Measurements from ENCODE around the gene UBE2J1. TPM values are rescaled to one million over a fixed set of nuclear protein-coding genes. Genes with fewer than 3 reads are reported as not detected.
A peak's percentile ranks its signal among the peaks of the same experiment; 100 is the strongest.
"Not testable (repeated sequence)": the region's sequence is repeated elsewhere in the genome, so short reads cannot be mapped to it uniquely, and the experiment has no call there.

The UBE2J1 gene
- total RNA-seq: 10 to 100 TPM; 25.9 to 30.9 TPM

GRCh38 chr6:89352278-89353117 is at the start of gene UBE2J1:
Gene UBE2J1 (minus strand): TSS chr6:89352722. CDS start chr6:89352569, 153 bp downstream.
- Mint-ChIP-seq H3K36me3 (ENCODE audit: low read depth) (peaks cover 9% of the 10 kb centered on the region), H3K4me1 (peaks cover 75% of the 10 kb centered on the region), H3K9me3 (no peaks in the 10 kb centered on the region), H3K27ac (peak within 1 kb of the TSS; percentile 97), H3K27me3 (no peaks in the 10 kb centered on the region), H3K4me3 (peak within 1 kb of the TSS; percentile 96)
- POLR2A ChIA-PET: interaction anchor here (1.7 kb wide), 1 partner anchor 20 kb away, joined by 6 read pairs; no protein-coding TSS in a partner anchor
- CTCF ChIA-PET: interaction anchor here (1.0 to 5.8 kb wide), 6 partner anchors 8 to 1105 kb away, joined by 3 to 26 read pairs (median 4); no protein-coding TSS in a partner anchor
- peak; percentile 71 for DNase-seq

GRCh38 chr6:89400912-89401399 is 48.4 kb upstream of the UBE2J1 start:
- Mint-ChIP-seq H3K4me1 (peaks cover under 1% of the 10 kb centered on the region), H3K27ac (no peak overlapping the region), H3K36me3 (ENCODE audit: low read depth) (no peaks in the 10 kb centered on the region), H3K27me3 (no peaks in the 10 kb centered on the region), H3K9me3 (no peaks in the 10 kb centered on the region), H3K4me3 (no peak overlapping the region)
- ChIA-PET CTCF (interaction anchor here (1.3 to 1.9 kb wide), 2 partner anchors 9 to 14 kb away, joined by 3 to 7 read pairs; no protein-coding TSS in a partner anchor), POLR2A (no interaction called here)
- DNase-seq: no peak

GRCh38 chr6:89400050-89400449 is 47.5 kb upstream of the UBE2J1 start:
- H3K27ac Mint-ChIP-seq: no peak overlapping the region
- H3K4me1 Mint-ChIP-seq: no peaks in the 10 kb centered on the region
- H3K36me3 Mint-ChIP-seq (ENCODE audit: low read depth): no peaks in the 10 kb centered on the region
- DNase-seq: no peak
- no peaks in the 10 kb centered on the region for H3K27me3 Mint-ChIP-seq
- POLR2A ChIA-PET: no interaction called here
- H3K4me3 Mint-ChIP-seq: no peak overlapping the region
- H3K9me3 Mint-ChIP-seq: no peaks in the 10 kb centered on the region
- CTCF ChIA-PET: interaction anchor here (1.1 to 1.3 kb wide), 2 partner anchors 10 to 41 kb away, joined by 3 read pairs; no protein-coding TSS in a partner anchor

GRCh38 chr6:89398762-89399525 is 46.4 kb upstream of the UBE2J1 start:
- no peak for DNase-seq
- Mint-ChIP-seq H3K36me3 (ENCODE audit: low read depth) (no peaks in the 10 kb centered on the region), H3K4me3 (no peak overlapping the region), H3K9me3 (no peaks in the 10 kb centered on the region), H3K27me3 (no peaks in the 10 kb centered on the region), H3K27ac (no peak overlapping the region), H3K4me1 (no peaks in the 10 kb centered on the region)
- ChIA-PET CTCF (interaction anchor here (0.7 to 1.9 kb wide), 3 partner anchors 9 to 166 kb away, joined by 3 to 5 read pairs (median 3); no protein-coding TSS in a partner anchor), POLR2A (no interaction called here)

- POLR2A ChIA-PET: interaction anchor here (0.6 kb wide), 1 partner anchor 1799 kb away, joined by 4 read pairs; no protein-coding TSS in a partner anchor
- H3K27ac Mint-ChIP-seq: not testable (repeated sequence)
Observed at GRCh38 chr6:89397884-89398283, 45.4 kb upstream of the UBE2J1 start.

GRCh38 chr6:89393659-89394058 is 41.1 kb upstream of the UBE2J1 start:
- H3K4me1 Mint-ChIP-seq: peaks cover 5% of the 10 kb centered on the region
- no peak overlapping the region for H3K4me3 Mint-ChIP-seq
- POLR2A ChIA-PET: no interaction called here
- CTCF ChIA-PET: no interaction called here
- peaks cover 4% of the 10 kb centered on the region for H3K27me3 Mint-ChIP-seq
- peaks cover 7% of the 10 kb centered on the region for H3K9me3 Mint-ChIP-seq
- H3K36me3 Mint-ChIP-seq (ENCODE audit: low read depth): peaks cover 4% of the 10 kb centered on the region
- H3K27ac Mint-ChIP-seq: no peak overlapping the region
- DNase-seq: no peak

More at GRCh38 chr6:89397884-89398283, 45.4 kb upstream of the UBE2J1 start:
- not testable (repeated sequence) for H3K27me3 Mint-ChIP-seq; H3K4me1 Mint-ChIP-seq; H3K36me3 Mint-ChIP-seq (ENCODE audit: low read depth); H3K9me3 Mint-ChIP-seq; DNase-seq; H3K4me3 Mint-ChIP-seq
- CTCF ChIA-PET: interaction anchor here (1.9 kb wide), 1 partner anchor 10 kb away, joined by 5 read pairs; no protein-coding TSS in a partner anchor

GRCh38 chr6:89392823-89393222 is 40.3 kb upstream of the UBE2J1 start:
- ChIA-PET POLR2A (no interaction called here), CTCF (no interaction called here)
- Mint-ChIP-seq H3K36me3 (ENCODE audit: low read depth) (peaks cover 4% of the 10 kb centered on the region), H3K9me3 (peaks cover 7% of the 10 kb centered on the region), H3K27ac (no peak overlapping the region), H3K4me1 (peaks cover 5% of the 10 kb centered on the region), H3K27me3 (peaks cover 4% of the 10 kb centered on the region), H3K4me3 (no peak overlapping the region)
- no peak for DNase-seq

- peaks cover 5% of the 10 kb centered on the region for H3K4me1 Mint-ChIP-seq
- CTCF ChIA-PET: no interaction called here
- H3K36me3 Mint-ChIP-seq (ENCODE audit: low read depth): peaks cover 4% of the 10 kb centered on the region
- H3K27me3 Mint-ChIP-seq: peaks cover 4% of the 10 kb centered on the region
- POLR2A ChIA-PET: no interaction called here
- H3K9me3 Mint-ChIP-seq: peaks cover 7% of the 10 kb centered on the region
- no peak for DNase-seq
- H3K27ac Mint-ChIP-seq: no peak overlapping the region
- no peak overlapping the region for H3K4me3 Mint-ChIP-seq
Observed at GRCh38 chr6:89388846-89389245, 36.3 kb upstream of the UBE2J1 start.

GRCh38 chr6:89387516-89388201 is 35.1 kb upstream of the UBE2J1 start:
- DNase-seq: no peak
- no peaks in the 10 kb centered on the region for H3K9me3 Mint-ChIP-seq
- POLR2A ChIA-PET: no interaction called here
- peaks cover under 1% of the 10 kb centered on the region for H3K4me1 Mint-ChIP-seq
- no peaks in the 10 kb centered on the region for H3K27me3 Mint-ChIP-seq
- no peaks in the 10 kb centered on the region for H3K36me3 Mint-ChIP-seq (ENCODE audit: low read depth)
- no peak overlapping the region for H3K27ac Mint-ChIP-seq
- no peak overlapping the region for H3K4me3 Mint-ChIP-seq
- CTCF ChIA-PET: interaction anchor here (0.6 kb wide), 1 partner anchor 215 kb away, joined by 3 read pairs; no protein-coding TSS in a partner anchor

GRCh38 chr6:89386917-89387491 is 34.5 kb upstream of the UBE2J1 start:
- no peak overlapping the region for H3K27ac Mint-ChIP-seq
- H3K4me1 Mint-ChIP-seq: no peaks in the 10 kb centered on the region
- DNase-seq: no peak
- H3K9me3 Mint-ChIP-seq: no peaks in the 10 kb centered on the region
- CTCF ChIA-PET: interaction anchor here (0.6 kb wide), 1 partner anchor 215 kb away, joined by 3 read pairs; no protein-coding TSS in a partner anchor
- no peaks in the 10 kb centered on the region for H3K36me3 Mint-ChIP-seq (ENCODE audit: low read depth)
- no peak overlapping the region for H3K4me3 Mint-ChIP-seq
- POLR2A ChIA-PET: no interaction called here
- H3K27me3 Mint-ChIP-seq: no peaks in the 10 kb centered on the region

- CTCF ChIA-PET: interaction anchor here (1.1 to 1.4 kb wide), 2 partner anchors 9 to 14 kb away, joined by 3 to 6 read pairs; no protein-coding TSS in a partner anchor
- Mint-ChIP-seq H3K9me3 (no peaks in the 10 kb centered on the region), H3K36me3 (ENCODE audit: low read depth) (no peaks in the 10 kb centered on the region), H3K4me1 (peaks cover 2% of the 10 kb centered on the region), H3K27me3 (no peaks in the 10 kb centered on the region), H3K27ac (no peak overlapping the region), H3K4me3 (no peak overlapping the region)
- POLR2A ChIA-PET: no interaction called here
- DNase-seq: no peak
Observed at GRCh38 chr6:89385846-89386245, 33.3 kb upstream of the UBE2J1 start.

- Mint-ChIP-seq H3K36me3 (ENCODE audit: low read depth) (no peaks in the 10 kb centered on the region), H3K27me3 (no peaks in the 10 kb centered on the region), H3K4me1 (peaks cover 2% of the 10 kb centered on the region), H3K4me3 (no peak overlapping the region), H3K27ac (no peak overlapping the region), H3K9me3 (no peaks in the 10 kb centered on the region)
- CTCF ChIA-PET: interaction anchor here (0.9 to 1.4 kb wide), 3 partner anchors 9 to 18 kb away, joined by 3 to 6 read pairs (median 3); no protein-coding TSS in a partner anchor
- no peak for DNase-seq
- POLR2A ChIA-PET: no interaction called here
Observed at GRCh38 chr6:89385156-89385667, 32.7 kb upstream of the UBE2J1 start.

All from activated CD4-positive, alpha-beta T cell treated with anti-CD3 and anti-CD28 coated beads, Interleukin-2, amount 10 ng/mL, durations not matched to agents 7 days and 5 days (primary cell).